Measurements from ENCODE around the gene NXPH4.
A peak's percentile ranks its signal among the peaks of the same experiment; 100 is the strongest.

The NXPH4 gene

DNA sequence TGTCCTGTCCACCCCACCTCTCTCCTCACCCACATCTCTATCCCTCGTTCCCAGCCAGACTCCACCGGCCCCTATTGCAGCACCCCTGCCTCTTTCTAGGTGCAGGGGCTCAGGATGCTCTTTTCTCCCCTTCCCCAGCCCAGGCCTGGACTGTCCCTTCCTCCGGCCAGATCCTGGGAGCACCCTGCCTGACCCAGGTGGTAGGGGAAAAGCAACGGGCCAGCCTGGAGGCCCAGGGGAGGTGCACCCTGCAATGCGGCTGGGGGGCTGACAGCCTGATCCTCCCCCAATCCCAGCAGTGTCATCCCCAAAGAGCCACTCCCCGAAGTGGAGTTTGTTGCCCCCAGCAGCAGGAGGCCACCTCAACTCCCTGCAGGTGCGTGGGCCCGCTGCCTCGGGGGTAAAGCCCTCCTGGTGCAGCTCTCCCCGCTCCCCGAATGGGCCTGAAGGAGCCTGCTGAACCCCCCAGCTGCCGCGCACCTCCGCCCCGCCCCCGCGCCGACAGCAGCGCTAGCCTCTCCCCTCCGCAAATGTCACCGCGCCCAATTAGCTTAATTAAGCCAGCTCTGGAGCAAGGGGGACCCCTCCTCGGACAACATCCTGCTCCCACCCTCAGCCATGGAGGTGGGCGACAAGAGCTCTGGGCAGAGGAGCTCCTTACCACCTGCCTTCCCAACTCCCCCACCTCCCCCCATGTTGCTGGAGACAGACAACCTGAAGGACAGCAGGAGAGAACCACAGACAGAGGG lies 4.7 kb downstream of the NXPH4 start:
- DNase-seq = no peak

DNA sequence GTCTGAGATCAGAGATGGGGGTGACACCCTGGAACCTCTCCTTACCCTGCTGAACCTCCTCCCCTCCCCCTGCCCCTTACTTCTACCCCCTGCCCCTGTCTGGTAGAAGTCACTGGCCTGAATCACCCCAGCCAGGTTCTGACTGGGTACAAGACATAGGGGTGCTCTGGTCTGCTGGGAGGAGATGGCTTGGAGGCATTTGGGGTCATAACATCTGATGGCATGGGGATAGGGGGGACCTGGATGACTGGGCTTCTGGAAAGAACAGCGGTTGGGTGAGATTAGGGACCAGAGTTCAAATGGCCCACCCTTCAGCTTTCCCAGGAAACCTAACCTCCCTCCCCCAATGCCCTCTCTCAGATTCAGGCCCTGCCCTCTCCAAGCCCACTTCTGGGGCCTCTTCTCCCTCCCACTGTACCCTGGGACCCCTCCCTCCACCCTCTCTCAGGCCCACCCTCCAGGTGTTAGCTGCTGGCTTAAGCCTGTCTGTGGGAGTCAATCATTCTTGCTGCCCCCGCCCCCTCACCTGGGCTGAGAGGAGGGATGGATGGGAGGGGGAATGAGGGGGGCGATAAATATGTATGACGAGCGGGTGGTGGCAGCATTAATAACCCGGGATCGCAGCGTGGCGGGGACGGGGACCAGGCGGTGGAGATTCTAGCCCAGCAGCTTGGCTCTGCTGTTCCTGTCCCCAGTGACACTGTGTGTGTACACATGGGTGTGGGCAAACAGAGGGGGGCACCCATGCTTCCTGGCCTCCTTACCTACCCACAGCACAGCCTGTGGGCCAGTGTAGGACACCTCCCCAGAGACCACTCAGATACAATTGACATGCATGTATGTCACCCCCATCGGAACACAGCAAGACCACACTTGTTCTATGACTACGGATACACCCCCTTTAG lies 5.9 kb downstream of the NXPH4 start:
- no peak for DNase-seq

DNA sequence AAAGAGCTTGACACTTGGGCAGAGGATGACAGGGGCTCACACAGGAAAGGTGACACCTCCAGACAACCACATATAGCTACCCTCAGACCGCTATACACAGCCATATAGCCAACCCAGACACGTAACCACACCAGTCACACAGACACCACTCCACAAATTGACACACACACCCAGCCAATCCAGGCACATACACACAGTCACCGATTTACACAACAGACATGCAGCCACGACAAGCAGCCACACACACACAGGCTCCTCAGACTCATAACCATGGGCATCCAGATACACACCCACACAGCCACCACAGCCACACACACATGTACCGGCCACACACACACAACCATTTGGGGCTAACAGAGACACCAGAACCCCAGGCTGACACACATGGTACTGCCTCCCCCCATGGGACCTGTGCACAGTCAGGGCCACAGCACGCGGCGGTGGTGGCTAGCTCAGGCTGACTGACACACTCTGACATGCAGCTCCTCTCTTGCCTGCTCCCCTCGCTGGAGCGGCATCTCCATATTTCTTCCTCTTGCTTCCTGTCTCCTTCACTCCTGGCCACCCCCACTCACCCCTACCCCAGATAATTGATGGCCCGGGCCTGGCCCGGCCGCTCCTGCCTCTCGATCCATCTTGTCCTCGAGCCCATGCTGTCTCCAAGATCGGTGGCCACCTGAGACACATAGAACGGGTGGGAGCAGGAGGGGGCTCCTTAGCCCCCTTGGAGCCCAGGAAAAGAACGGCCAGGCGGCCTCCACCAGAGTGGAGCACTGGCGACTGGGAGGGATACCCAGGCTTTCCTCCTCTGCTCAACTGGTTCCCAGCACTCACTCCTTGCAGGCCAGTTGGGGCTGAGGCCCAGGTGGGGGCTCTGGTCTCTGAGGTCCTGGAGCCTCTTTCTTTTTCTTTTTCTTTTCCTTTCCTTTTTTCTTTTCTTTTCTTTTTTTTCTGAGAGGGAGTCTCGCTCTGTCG lies 6.9 kb downstream of the NXPH4 start:
- peak; percentile 74 for DNase-seq

DNA sequence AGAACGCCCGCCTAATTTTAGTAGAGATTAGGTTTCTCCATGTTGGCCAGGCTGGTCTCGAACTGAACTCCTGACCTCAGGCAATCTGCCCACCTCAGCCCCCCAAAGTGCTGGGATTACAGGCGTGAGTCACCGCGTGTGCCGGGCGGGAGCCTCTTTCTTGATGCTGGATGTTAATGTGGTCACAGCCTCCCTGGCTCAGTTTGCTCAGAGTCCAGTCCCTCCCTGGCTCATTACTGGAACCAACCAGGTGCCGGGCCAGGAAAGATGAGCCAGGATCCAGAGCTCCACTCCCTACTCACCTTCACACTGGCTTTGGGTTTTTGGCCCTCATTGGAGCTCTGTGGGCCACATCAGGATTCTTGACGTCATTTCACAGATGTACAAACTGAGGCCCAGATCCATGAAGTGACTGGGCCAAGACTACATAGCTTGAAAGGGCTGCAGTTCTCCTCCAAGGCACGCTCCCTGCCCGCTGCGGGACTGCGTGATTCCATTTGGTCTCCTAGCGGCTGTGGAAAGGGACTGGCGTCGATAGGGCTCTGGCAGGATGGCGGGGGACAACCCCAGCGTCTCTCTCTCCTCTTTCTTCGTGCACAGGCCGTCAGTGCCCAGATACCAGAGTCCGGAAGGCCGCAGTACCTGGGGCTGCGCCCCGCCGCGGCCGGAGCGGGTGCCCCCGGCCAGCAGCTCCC lies 7.8 kb downstream of the NXPH4 start:
- no peak for DNase-seq

DNA sequence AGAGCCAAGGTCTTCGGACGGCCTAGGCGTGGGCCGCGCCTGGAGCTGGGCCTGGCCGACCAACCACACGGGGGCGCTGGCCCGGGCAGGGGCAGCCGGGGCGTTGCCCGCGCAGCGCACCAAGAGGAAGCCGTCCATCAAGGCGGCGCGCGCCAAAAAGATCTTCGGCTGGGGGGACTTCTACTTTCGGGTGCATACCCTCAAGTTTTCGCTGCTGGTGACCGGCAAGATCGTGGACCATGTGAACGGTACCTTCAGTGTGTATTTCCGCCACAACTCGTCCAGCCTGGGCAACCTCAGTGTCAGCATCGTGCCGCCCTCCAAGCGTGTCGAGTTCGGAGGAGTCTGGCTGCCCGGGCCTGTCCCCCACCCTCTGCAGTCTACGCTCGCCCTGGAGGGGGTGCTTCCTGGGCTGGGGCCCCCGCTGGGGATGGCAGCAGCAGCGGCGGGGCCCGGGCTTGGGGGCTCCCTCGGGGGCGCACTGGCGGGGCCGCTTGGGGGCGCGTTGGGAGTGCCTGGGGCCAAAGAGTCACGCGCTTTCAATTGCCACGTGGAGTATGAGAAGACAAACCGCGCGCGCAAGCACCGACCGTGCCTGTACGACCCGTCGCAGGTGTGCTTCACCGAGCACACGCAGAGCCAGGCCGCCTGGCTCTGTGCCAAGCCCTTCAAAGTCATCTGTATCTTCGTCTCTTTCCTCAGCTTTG lies 8.5 kb downstream of the NXPH4 start:
- peak; percentile 35 for DNase-seq

DNA sequence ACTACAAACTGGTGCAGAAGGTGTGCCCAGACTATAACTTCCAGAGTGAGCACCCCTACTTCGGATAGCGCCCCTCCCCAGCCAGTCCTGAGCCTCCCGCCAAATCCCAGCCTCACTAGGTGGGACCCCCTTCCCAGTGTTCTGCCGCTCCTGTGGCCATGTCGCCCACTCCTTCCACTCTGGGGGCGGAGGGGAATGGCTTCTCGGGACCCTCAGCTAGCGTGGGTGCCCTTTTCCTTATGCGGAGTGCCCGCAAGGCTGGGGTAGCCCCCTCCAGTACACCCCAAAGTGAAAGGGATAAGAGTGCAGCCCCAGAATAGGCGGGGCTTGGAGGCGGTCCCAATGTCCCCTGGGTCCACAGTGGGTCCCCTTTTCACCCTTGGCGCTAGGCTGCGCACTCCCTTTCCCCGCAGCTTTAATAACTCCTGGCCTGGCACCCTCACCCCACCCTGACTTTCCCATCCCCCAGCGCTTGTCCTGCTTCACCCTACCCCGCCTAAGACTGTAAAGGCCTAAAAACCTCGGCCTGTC lies 9.2 kb downstream of the NXPH4 start:
- DNase-seq = no peak

DNA sequence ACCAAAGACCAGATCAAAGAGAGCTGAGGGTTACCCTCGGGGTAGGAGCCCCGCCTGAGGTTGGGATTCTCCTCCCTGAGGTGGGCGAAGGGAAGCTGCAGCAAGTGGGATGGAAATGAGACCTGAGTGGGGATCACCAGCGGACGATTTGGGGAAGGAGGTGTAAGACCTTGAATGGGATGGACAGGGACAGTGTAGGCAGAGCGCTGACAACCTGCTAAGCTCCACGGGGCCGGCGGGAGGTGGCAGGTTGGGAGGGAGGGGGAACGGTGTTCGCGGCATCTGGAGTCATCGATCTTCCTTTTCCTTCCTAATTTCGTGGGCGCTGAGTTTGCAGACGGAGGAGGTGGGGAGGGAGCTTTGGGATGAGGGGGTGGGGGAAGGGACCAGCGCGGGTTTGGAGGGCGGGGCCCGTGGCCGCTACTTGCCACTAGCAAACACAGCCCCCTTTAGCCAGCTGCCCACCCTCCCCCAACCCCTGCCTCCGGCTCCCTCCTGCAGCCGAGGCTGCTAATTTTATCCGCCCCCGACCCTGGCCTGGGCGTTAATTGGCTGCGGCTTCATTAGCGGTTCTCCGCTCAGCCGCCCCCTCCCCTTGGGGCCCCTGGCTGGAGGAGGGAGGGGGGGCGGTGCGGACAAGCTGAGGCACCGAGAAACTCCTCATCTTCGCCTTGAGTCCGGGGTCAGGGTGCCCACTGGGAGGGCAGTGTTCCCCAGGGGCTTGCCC lies 10.2 kb downstream of the NXPH4 start:
- no peak for DNase-seq

DNA sequence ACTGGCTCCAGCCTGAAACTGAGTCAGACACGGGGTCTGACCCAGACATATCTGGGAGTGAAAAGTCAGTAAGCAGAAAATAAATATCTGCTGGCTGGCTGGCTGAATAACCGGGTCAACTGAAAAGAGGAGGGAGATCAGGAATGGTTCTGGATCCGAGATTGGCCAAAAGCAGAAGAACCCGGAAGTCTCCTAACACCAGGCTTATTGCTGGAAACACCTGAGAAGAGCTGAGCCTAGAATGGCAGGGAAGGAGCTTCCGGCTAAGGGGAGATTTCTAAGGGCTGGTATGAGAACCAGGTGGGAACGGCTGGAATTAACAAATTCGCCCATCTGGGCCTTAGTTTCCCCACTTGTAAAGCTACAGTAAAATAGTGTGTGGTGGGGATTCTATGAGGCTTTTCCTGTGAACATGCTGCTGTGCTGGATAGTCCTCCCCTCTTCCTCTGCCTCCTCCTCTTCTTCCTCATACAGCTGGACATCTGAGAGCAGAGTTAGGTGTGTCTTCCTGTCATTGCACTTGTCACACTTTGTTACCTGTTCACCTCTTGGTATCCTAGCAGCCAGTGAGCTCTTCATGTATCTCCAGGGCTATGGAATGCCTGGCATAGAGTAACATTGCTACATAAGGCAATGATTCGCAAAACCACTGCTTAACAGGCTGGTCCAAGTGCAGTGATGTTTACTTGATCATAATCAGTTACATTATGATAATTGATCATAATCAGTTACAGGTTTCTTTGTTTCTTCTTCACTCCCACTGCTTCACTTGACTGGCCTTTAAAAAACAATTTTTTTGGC lies 10.9 kb downstream of the NXPH4 start:
- no peak for DNase-seq

DNA sequence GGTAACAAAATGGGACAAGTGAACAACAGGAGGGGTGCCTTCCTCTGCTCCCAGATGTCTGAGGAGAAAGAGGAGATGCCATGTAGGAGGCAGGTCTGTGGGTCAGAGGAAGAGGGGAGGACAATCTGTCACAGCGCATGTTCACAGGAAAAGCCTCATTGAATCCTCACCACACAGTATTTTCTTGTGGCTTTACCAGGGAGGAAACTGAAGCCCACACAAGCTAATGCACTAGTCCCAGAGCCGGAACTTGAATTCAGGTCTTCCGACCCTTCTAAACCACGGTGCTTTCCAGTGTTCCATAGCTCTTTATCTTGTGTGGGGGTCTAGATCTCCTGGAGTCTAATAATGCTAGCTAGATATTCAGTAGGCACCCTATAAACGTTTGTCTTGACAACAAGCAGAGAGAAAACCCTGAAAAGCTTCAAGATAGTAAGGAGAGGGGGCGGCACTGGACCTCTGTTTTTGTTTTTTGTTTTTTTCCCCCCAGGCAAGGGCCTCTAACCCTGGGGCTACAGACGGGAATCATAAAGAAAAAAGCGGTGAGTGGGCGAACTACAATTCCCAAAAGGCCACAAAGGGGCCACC lies 12.5 kb downstream of the NXPH4 start:
- DNase-seq = peak; percentile 34

DNA sequence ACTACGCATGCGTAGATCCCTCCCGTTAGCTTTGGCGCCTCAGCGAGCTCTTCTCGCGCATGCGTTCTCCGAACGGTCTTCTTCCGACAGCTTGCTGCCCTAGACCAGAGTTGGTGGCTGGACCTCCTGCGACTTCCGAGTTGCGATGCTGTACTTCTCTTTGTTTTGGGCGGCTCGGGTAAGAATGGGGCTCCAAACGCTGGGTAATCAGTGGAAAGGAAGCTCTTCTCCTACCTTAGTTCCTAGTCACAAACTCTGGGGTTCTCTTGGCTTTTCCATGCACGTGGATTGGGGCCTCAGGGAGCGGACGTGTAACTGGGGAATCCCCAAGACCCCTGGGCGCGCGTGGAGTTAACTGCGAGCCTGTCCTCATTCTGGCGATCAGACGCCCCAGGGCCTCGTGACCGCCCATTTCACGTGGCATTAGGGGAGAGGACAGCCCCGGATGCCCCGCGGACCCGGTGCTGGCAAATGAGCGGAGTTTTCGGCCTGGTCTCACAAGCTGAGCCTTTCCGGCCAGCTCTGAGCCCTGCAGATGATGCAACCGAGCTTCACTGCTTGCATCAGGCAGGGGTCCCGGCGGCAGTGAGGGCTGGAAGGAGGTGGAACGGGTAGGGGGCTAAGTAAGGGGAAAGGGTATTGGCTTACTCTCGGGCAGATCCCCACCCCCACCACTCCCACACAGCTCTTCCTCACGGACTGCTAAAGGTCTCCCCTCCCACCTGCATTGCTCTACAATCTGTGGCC lies 13.2 kb downstream of the NXPH4 start, which contains the start of gene SHMT2:
Gene SHMT2, plus strand, starts transcription at position 78 of the 747 bp plus-strand sequence. Its CDS starts 68 bp downstream, at position 146.
- peak; percentile 92 for DNase-seq

DNA sequence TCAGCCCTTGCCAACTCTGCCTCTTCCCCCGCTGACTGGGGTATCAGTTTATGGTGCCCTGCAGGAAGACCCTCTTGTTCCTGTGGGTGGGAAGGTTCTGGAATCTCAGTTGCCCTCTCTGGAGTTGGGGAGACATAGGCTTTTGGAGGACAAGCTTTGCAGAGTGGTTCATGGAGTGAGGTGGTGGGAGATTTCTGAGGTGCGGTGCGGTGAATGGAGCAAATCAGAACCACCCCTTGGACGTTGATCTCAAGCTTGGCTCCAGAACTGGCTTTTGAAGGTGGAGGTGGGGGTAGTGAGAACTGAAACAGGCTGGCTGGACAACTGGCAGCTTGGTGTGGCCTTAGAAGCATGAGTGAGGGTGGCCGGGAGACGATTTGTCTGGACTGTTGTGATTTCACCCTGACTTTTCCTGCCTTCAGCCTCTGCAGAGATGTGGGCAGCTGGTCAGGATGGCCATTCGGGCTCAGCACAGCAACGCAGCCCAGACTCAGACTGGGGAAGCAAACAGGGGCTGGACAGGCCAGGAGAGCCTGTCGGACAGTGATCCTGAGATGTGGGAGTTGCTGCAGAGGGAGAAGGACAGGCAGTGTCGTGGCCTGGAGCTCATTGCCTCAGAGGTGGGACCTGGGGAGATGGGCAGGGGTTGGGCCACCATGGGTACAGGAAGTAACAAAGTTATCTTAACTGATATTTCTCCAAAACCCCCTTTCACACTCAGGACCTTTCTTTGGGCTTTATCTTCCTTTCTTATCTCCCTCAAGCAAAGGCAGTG lies 14.0 kb downstream of the NXPH4 start:
- DNase-seq = no peak

DNA sequence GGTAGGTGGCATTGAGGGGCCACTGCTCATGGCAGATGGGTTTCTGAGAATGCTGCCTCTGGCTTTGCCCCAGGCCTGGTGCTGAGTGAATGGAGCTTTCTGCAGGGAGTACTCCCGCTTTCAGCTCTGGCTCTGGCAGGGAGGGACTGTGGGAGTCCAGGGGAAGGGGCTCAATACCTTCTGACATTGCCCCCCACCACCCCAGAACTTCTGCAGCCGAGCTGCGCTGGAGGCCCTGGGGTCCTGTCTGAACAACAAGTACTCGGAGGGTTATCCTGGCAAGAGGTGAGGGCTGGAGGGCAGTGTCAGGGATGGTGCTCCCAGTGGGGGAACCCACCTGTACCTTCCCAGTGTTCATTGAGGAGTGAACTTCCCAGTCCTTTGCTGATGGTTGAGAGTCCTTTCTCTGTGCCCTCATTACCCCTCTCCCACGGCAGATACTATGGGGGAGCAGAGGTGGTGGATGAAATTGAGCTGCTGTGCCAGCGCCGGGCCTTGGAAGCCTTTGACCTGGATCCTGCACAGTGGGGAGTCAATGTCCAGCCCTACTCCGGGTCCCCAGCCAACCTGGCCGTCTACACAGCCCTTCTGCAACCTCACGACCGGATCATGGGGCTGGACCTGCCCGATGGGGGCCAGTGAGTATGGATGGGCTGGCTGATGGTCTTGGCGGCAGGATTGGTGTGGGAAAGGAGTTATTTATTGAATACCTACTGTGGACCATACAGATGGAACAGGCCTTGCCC lies 14.9 kb downstream of the NXPH4 start:
- no peak for DNase-seq

DNA sequence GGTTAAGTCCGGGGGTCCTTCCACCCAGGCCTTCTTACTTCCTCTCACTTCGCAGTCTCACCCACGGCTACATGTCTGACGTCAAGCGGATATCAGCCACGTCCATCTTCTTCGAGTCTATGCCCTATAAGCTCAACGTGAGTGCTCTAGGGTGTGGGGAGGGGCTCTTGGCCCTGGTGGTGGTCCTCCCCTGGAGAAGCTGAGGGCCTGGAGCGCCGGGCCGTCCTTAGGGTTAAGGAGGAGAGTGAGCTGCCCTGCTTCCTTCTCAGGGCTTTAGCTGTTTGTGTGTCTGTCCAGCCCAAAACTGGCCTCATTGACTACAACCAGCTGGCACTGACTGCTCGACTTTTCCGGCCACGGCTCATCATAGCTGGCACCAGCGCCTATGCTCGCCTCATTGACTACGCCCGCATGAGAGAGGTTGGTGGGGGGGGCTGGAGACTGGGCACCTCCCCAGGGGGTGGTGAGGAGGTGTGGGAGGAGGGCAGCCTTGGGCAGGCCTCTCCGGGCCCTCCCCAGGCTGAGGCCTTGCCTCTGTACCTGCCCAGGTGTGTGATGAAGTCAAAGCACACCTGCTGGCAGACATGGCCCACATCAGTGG lies 15.7 kb downstream of the NXPH4 start:
- no peak for DNase-seq

DNA sequence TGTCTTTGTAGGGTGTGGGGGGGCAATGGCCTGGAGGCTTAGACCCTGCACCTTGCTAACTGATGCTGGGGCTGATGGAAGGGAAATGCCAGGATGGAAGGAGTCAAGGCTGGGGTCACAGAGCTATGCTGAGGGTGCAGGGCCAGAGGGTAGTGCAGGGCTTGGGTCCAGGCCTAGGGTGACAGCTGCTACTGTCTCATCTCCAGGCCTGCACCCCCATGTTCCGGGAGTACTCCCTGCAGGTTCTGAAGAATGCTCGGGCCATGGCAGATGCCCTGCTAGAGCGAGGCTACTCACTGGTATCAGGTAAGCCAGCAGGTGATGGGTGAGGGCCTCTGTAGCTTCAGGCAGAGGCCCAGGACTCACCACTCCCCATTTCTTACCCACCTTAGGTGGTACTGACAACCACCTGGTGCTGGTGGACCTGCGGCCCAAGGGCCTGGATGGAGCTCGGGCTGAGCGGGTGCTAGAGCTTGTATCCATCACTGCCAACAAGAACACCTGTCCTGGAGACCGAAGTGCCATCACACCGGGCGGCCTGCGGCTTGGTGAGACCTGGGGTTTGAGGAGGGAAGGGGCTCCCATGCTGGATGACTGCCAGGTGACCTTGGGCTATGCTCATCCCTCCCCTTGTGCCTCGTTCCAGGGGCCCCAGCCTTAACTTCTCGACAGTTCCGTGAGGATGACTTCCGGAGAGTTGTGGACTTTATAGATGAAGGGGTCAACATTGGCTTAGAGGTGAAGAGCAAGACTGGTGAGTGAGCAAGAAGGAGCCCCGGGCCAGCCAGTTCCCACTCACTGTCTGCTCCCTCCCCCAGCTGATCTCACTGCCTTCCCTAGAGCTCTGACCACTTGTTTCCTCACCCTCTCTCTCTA lies 17.0 kb downstream of the NXPH4 start:
- DNase-seq = no peak

DNA sequence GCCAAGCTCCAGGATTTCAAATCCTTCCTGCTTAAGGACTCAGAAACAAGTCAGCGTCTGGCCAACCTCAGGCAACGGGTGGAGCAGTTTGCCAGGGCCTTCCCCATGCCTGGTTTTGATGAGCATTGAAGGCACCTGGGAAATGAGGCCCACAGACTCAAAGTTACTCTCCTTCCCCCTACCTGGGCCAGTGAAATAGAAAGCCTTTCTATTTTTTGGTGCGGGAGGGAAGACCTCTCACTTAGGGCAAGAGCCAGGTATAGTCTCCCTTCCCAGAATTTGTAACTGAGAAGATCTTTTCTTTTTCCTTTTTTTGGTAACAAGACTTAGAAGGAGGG lies 17.6 kb downstream of the NXPH4 start:
- DNase-seq = no peak

Data from CD4-positive, alpha-beta T cell treated with Interleukin-4 for 4 hours (primary cell).